Heart right ventricle (tissue), 16 donors: ENCODE results near the gene TENM4. TPM values are rescaled to one million over a fixed set of nuclear protein-coding genes. Genes with fewer than 3 reads are reported as not detected.
A peak's percentile ranks its signal among the peaks of the same experiment; 100 is the strongest.

Source experiments
- ATAC-seq, 8 donors: fragments of 200-7000 bp; cut with Tn5 transposase; one replicate each; pipeline ENCODE4 v1.9.1; 2020; ENCODE audit warnings: mild to moderate bottlenecking in 8 of 8, moderate library complexity in 8 of 8, moderate number of reproducible peaks in 1 of 8
- DNase-seq, 2 donors: peaks; one replicate each; pipeline ENCODE4 v3.0.0-alpha.2; 2020
- H3K27ac ChIP-seq, 10 donors: fragments of 200-600 bp; sonication (generic) in 2 of 10; one replicate each; pipeline versions ENCODE4 v1.5.0 to v1.8.0; 2020 to 2022; ENCODE audit warnings: mild to moderate bottlenecking in 3 of 10
- H3K27me3 ChIP-seq, 7 donors: fragments of 200-600 bp; one replicate each; pipeline ENCODE4 v1.8.0; 2021 to 2022; ENCODE audit warnings: mild to moderate bottlenecking in 2 of 7
- H3K36me3 ChIP-seq, 9 donors: fragments of 200-600 bp; sonication (generic) in 1 of 9; one replicate each; pipeline versions ENCODE4 v1.5.0 to v1.8.0; 2020 to 2022; ENCODE audit warnings: mild to moderate bottlenecking in 2 of 9
- H3K4me1 ChIP-seq, 9 donors: fragments of 200-600 bp; sonication (generic) in 1 of 9; one replicate each; pipeline versions ENCODE4 v1.5.0 to v1.8.0; 2020 to 2022; ENCODE audit warnings: mild to moderate bottlenecking in 4 of 9
- H3K4me3 ChIP-seq, 10 donors: fragments of 200-600 bp; sonication (generic) in 2 of 10; one replicate each; pipeline versions ENCODE4 v1.5.0 to v1.8.0; 2020 to 2022; ENCODE audit warnings: mild to moderate bottlenecking in 7 of 10, moderate library complexity in 2 of 10
- H3K9me3 ChIP-seq, 11 donors: fragments of 200-600 bp in 10 of 11; sonication (generic) in 2 of 11; one replicate each; pipeline versions ENCODE4 v1.5.0 to v1.8.0; 2013 to 2022; ENCODE audit warnings: mild to moderate bottlenecking in 2 of 11, control low read depth in 1 of 11, moderate library complexity in 1 of 11
- WGBS, 2 donors: extraction: QIAGEN DNeasy Blood & Tissue Kit; methylation state at CpG; one replicate each; pipeline ENCODE4 v1.1.7; 2013; ENCODE audit warnings: inconsistent platforms in 1 of 2; 5-methylcytosine and 5-hydroxymethylcytosine counted together
- intact Hi-C, 10 donors: fragments of 100-400 bp; cut with DNase I; formaldehyde crosslinking; loops; one replicate each; pipeline versions ENCODE4 v1.11.1 to v1.14.2; 2022
- polyA plus RNA-seq, 2 donors: library from polyadenylated mRNA; stranded (reverse); fragments of 200-250 nt; gene quantifications; one replicate each; pipeline ENCODE4 v1.2.3, GENCODE V29; 2013
- total RNA-seq, 10 donors: library from RNA; stranded (reverse); fragmentation: NEBNext Ultra II Directional in 3 of 10; extraction: Animal tissue kit (Norgen Biotek cat#: 25700) in 3 of 10; gene quantifications; one replicate each; pipeline versions ENCODE4 v1.2.1 to v1.2.4, GENCODE V29; 2021 to 2023
- TF ChIP-seq, protein P1 (sequence below), 9 donors: fragments of 200-600 bp; sonication (generic) in 2 of 9; IDR thresholded peaks; one replicate each; pipeline versions ENCODE4 v1.5.0 to v1.8.0; 2021 to 2022; ENCODE audit warnings: antibody characterized with exemption in 9 of 9, mild to moderate bottlenecking in 5 of 9, moderate library complexity in 1 of 9
- donor health status: Arrhythmogenic right ventricular cardiomyopathy.
- donor health status: ischemic (EF 13 %, LVEDD 7.1; RV severe dilation, severe dysfunction).
- donor health status: healthy with polysubstance abuse.
- donor health status: DM: no; HTN: yes; CAD: no.
- donor health status: DM: no; HTN: no; CAD: no.
- donor health status: ischemic (EF 25% LVEDD 6.9; RV normal size, moderate dysfunction).
- donor health status: ischemic (EF 25% LVEDD 5.7; RV mildly dilated, moderate dysfunction).
- donor health status: healthy.
- donor health status: DM: yes; HTN: yes; CAD: no.
- donor health status: Ischemic cardiomyopathy.
- donor health status: ischemic (EF 35%, LVEDD 5.7; RV mildly dilated, moderate dysfunction).
- donor health status: nonischemic (EF 11% LVEDD 7.7; RV severe dilation, severe dysfunction).
- donor health status: DM: yes; HTN: yes; CAD: no.
- donor health status: PGD.
- donor health status: ischemic (EF 29% LVEDD 5.4; RV normal size, mild dysfunction).
- donor health status: nonischemic (EF 23%, LVEDD 6.1; RV moderate dilation, normal function).

Gene TENM4
- total and polyA plus RNA-seq, 12 donors: 0.10 to 3.6 (median 0.91) TPM

DNA sequence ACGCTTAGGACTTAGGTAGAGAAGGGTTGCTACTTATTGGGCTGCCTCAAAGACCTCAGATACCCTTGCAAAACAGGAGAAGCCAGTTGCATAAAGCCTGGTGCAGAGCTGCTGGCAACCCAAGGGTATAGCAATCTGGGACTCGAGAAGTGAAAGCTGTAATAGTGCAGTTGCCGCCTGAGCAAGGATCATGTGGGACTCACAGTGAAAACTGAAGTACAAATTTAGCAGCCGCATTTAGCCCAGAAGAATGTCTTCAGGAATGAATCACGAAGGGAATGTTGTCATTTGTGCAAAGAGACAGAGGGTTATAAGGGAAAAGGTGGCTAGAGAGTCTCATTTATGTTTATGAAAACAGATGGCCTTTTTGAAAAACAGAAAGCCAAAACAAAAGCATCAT lies 267.2 kb downstream of the TENM4 start:
- DNase-seq: peak in 1 of 2 donors; percentile 36
- ATAC-seq: peak; percentile 65 to 96 (median 84)
- WGBS, 2 donors: 39 to 46% methylated on average over 5 of the region's 5 CpGs
- intact Hi-C loops: no loop called here
- H3K27ac ChIP-seq: peak overlapping the region in 5 of 10 donors; percentile 8 to 68 (median 35)
- H3K4me1 ChIP-seq: peaks cover 0 to 18% (median 10%) of the 10 kb centered on the region in 9 donors
- no peaks in the 10 kb centered on the region for H3K9me3 ChIP-seq
- TF ChIP-seq, protein P1, sequence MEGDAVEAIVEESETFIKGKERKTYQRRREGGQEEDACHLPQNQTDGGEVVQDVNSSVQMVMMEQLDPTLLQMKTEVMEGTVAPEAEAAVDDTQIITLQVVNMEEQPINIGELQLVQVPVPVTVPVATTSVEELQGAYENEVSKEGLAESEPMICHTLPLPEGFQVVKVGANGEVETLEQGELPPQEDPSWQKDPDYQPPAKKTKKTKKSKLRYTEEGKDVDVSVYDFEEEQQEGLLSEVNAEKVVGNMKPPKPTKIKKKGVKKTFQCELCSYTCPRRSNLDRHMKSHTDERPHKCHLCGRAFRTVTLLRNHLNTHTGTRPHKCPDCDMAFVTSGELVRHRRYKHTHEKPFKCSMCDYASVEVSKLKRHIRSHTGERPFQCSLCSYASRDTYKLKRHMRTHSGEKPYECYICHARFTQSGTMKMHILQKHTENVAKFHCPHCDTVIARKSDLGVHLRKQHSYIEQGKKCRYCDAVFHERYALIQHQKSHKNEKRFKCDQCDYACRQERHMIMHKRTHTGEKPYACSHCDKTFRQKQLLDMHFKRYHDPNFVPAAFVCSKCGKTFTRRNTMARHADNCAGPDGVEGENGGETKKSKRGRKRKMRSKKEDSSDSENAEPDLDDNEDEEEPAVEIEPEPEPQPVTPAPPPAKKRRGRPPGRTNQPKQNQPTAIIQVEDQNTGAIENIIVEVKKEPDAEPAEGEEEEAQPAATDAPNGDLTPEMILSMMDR (IDR thresholded peaks at IDR 0.05): no peak
- H3K27me3 ChIP-seq: no peaks in the 10 kb centered on the region
- H3K36me3 ChIP-seq: no peaks in the 10 kb centered on the region
- no peak overlapping the region for H3K4me3 ChIP-seq

DNA sequence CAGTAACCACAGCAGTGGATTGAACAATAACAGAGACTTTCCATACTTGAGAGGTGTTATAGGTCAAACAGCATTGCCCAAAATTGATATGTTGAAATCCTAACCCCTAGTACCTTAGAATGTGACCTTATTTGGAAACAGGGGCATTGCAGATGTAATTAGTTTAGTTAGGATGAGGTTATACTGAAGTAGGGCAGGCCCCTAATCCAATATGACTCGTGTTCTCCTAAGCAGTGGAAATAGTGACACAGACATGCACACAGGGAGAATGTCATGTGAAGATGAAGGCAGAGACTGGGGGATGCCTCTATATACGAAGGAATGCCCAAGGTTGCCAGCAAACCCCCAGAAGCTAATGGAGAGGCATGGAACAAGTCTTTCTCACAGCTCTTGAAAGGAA lies 270.5 kb downstream of the TENM4 start:
- no peak overlapping the region for H3K27ac ChIP-seq
- no peak for ATAC-seq
- TF ChIP-seq, protein P1 (IDR thresholded peaks at IDR 0.05): no peak
- no peak overlapping the region for H3K4me3 ChIP-seq
- H3K36me3 ChIP-seq: no peaks in the 10 kb centered on the region
- peaks cover 0 to 18% (median 10%) of the 10 kb centered on the region in 9 donors for H3K4me1 ChIP-seq
- H3K9me3 ChIP-seq: no peaks in the 10 kb centered on the region
- H3K27me3 ChIP-seq: no peaks in the 10 kb centered on the region
- no peak for DNase-seq
- intact Hi-C loops: no loop called here
- 74 to 83% methylated on average over 2 of the region's 2 CpGs for WGBS, 2 donors

DNA sequence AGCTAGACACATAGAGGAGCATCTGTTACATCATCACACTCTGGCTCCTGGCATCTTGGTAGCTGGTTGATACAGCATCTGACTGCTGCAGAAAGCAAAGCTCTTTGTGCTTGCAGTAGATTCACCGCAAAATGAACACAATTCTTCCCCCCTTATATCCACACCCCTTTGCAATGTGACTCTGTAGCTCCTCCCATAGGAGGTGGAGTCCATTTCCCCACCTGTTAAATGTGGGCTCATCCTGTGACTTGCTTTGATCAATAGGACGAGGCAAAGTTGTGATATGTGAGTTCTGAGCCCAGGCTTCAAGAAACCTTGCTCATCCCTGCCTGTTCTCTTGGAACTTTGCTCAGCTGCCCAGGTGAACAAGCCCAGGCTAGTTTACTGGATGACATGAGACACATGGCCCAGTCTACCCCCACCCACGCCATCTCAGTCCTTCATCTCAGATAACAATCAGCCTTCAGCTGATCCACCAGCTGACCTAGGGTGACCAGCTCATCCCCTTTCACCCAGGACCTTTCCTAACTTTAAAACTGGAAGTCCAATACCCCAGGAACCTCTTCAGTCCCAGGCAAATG lies 272.2 kb downstream of the TENM4 start:
- H3K9me3 ChIP-seq: no peaks in the 10 kb centered on the region
- WGBS, 2 donors: 53 to 58% methylated on average over 3 of the region's 3 CpGs
- TF ChIP-seq, protein P1 (IDR thresholded peaks at IDR 0.05): no peak
- no peaks in the 10 kb centered on the region for H3K27me3 ChIP-seq
- DNase-seq (no peak), ATAC-seq (no peak)
- H3K4me1 ChIP-seq: peaks cover 0 to 7% (median 5%) of the 10 kb centered on the region in 9 donors
- H3K4me3 ChIP-seq: no peak overlapping the region
- no peak overlapping the region for H3K27ac ChIP-seq
- intact Hi-C loops: no loop called here
- no peaks in the 10 kb centered on the region for H3K36me3 ChIP-seq

DNA sequence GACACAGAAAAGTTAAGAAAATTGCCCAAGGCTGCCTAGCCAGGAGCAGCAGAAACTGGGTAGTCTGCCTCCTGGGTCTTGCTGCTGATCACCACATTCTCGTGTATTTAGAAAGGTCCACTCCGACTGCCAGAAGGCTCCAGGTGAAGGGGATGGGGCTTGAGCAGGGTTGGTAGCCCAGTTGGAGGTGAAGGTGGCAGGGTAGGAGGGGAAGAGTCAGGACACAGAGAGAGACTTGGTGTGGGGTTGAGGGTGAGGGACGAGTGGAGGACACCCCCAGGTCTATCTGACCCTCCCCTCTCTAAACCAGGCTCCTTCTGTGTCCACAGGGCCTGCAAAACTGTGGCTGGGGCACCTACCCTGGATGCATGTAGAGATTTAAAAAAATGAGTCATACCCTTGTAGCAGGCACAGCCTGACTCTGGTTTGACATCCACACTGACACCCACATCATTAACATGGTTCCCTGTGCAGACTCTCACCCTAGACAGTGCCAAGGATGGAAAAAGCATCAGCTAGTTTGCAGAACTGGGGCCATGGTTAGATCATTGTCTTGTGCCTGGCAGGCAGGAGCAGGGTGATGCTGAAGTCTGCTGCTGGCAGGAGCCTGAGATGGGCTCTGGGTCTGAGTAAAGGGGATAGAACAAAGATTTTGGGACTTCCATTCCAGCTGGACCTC lies 273.2 kb downstream of the TENM4 start:
- DNase-seq (no peak), ATAC-seq (no peak)
- H3K9me3 ChIP-seq: no peaks in the 10 kb centered on the region
- H3K4me1 ChIP-seq: no peaks in the 10 kb centered on the region
- H3K27ac ChIP-seq: no peak overlapping the region
- no peaks in the 10 kb centered on the region for H3K27me3 ChIP-seq
- no peaks in the 10 kb centered on the region for H3K36me3 ChIP-seq
- H3K4me3 ChIP-seq: no peak overlapping the region
- WGBS, 2 donors: 73 to 82% methylated on average over 3 of the region's 3 CpGs
- TF ChIP-seq, protein P1 (IDR thresholded peaks at IDR 0.05): no peak
- intact Hi-C loops: no loop called here
